Esophagus muscularis mucosa (tissue), 4 donors: ENCODE results near the gene NDUFB7. TPM values are rescaled to one million over a fixed set of nuclear protein-coding genes. Genes with fewer than 3 reads are reported as not detected.

Experiments
- DNase-seq: peaks from one replicate; pipeline ENCODE4 v3.0.0-alpha.2; 2017; ENCODE audit errors: extremely low spot score
- H3K27ac ChIP-seq, 4 donors: fragments of 200-600 bp; sonication (generic); replicated peaks in 1 of 4; 1 replicate in 3 of 4; 2 replicates in 1 of 4; pipeline ENCODE4 v1.5.1; 2016 to 2019; ENCODE audit warnings: mild to moderate bottlenecking in 1 of 4
- H3K27me3 ChIP-seq, 4 donors: fragments of 200-600 bp; sonication (generic); one replicate each; pipeline versions ENCODE4 v1.5.1 to v1.6.0; 2016 to 2019
- H3K36me3 ChIP-seq, 4 donors: fragments of 200-600 bp; sonication (generic); one replicate each; pipeline ENCODE4 v1.5.1; 2016 to 2019
- H3K4me1 ChIP-seq, 4 donors: fragments of 200-600 bp; sonication (generic); one replicate each; pipeline ENCODE4 v1.5.1; 2016 to 2019
- H3K4me3 ChIP-seq, 4 donors: fragments of 200-600 bp; sonication (generic); 1 replicate in 2 of 4; 2 replicates in 2 of 4; pipeline ENCODE4 v1.5.1; 2016 to 2019; ENCODE audit warnings: mild to moderate bottlenecking in 4 of 4, moderate library complexity in 1 of 4
- H3K9me3 ChIP-seq, 4 donors: fragments of 200-600 bp; sonication (generic); 1 replicate in 3 of 4; 2 replicates in 1 of 4; pipeline ENCODE4 v1.5.1; 2016 to 2019
- EP300 ChIP-seq: sonication (generic); formaldehyde crosslinking; IDR thresholded peaks from one replicate; pipeline ENCODE4 v1.6.1; 2017; ENCODE audit warnings: antibody characterized with exemption
- POLR2A ChIP-seq: fragments of 450-650 bp; IDR thresholded peaks from one replicate; pipeline ENCODE4 v1.6.1; 2017; ENCODE audit warnings: antibody characterized with exemption, moderate library complexity, mild to moderate bottlenecking, low read depth
- POLR2AphosphoS5 ChIP-seq, 2 donors: sonication (generic); formaldehyde crosslinking; IDR thresholded peaks; one replicate each; pipeline ENCODE4 v1.6.1; 2017; ENCODE audit warnings: antibody characterized with exemption in 2 of 2
- WGBS: methylation state at CpG from one replicate; pipeline ENCODE4 v1.1.5; 2018; 5-methylcytosine and 5-hydroxymethylcytosine counted together
- intact Hi-C: fragments of 100-400 bp; cut with DNase I; formaldehyde crosslinking; loops from one replicate; pipeline ENCODE4 v1.15.1; 2023
- total RNA-seq, 4 donors: library from RNA; depleted of rRNA; stranded (reverse); fragments of >200 nt; gene quantifications; one replicate each; pipeline versions ENCODE4 v1.1.0 to v1.2.1, GENCODE V29; 2016
- TF ChIP-seq, protein P1 (sequence below), 3 experiments: fragments of 200-600 bp in 2 of 3; fragments of 450-650 bp in 1 of 3; sonication (generic) in 2 of 3; IDR thresholded peaks; one replicate each; pipeline ENCODE4 v1.5.1; 2017 to 2019; ENCODE audit warnings: antibody characterized with exemption in 3 of 3, mild to moderate bottlenecking in 2 of 3, moderate library complexity in 1 of 3

The NDUFB7 gene
- total RNA-seq, 4 donors from 2014 or later = 297 to 522 (median 319) TPM

DNA sequence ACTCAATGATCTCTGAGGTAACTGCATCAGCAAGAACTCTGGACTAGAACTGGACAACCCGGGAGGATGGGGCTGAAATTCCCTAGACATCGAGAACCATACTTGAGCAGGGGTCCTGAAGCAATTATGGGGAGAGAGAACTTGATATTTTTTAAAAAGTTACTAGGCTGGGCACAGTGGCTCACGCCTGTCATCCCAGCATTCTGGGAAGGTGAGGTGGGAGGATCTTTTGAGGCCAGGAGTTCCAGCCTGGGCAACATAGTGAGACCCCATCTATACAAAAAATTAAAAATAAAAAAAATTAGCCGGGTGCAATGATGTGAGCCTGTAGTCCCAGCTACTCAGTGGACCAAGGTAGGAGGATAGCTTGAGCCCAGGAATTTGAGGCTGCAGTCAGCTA is 51.3 kb downstream of the NDUFB7 start:
- TF ChIP-seq POLR2A (no peak), POLR2AphosphoS5 (IDR thresholded peaks at IDR 0.05) (no peak), EP300 (no peak)
- TF ChIP-seq, protein P1, sequence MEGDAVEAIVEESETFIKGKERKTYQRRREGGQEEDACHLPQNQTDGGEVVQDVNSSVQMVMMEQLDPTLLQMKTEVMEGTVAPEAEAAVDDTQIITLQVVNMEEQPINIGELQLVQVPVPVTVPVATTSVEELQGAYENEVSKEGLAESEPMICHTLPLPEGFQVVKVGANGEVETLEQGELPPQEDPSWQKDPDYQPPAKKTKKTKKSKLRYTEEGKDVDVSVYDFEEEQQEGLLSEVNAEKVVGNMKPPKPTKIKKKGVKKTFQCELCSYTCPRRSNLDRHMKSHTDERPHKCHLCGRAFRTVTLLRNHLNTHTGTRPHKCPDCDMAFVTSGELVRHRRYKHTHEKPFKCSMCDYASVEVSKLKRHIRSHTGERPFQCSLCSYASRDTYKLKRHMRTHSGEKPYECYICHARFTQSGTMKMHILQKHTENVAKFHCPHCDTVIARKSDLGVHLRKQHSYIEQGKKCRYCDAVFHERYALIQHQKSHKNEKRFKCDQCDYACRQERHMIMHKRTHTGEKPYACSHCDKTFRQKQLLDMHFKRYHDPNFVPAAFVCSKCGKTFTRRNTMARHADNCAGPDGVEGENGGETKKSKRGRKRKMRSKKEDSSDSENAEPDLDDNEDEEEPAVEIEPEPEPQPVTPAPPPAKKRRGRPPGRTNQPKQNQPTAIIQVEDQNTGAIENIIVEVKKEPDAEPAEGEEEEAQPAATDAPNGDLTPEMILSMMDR (IDR thresholded peaks at IDR 0.05) = no peak
- 93% methylated on average over 4 of the region's 4 CpGs for WGBS
- intact Hi-C loops = no loop called here
- Histone ChIP-seq H3K9me3 (no peaks in the 10 kb centered on the region), H3K27me3 (peaks cover 0 to 3% (median 0%) of the 10 kb centered on the region in 4 donors), H3K27ac (no peak overlapping the region), H3K4me1 (peaks cover 21 to 32% (median 29%) of the 10 kb centered on the region in 4 donors), H3K36me3 (peaks cover 11 to 14% (median 12%) of the 10 kb centered on the region in 4 donors), H3K4me3 (no peak overlapping the region)
- DNase-seq = no peak

GRCh38 chr19:14519860-14520407 is 51.9 kb downstream of the NDUFB7 start:
- peaks cover 27 to 38% (median 36%) of the 10 kb centered on the region in 4 donors for H3K4me1 ChIP-seq
- peaks cover 0 to 3% (median 0%) of the 10 kb centered on the region in 4 donors for H3K27me3 ChIP-seq
- H3K36me3 ChIP-seq = peaks cover 17 to 20% (median 18%) of the 10 kb centered on the region in 4 donors
- H3K4me3 ChIP-seq = no peak overlapping the region
- no peaks in the 10 kb centered on the region for H3K9me3 ChIP-seq
- peak overlapping the region; percentile 99 to 100 (median 100) for H3K27ac ChIP-seq
- 88% methylated on average over 1 of the region's 2 CpGs for WGBS
- TF ChIP-seq EP300 (no peak), POLR2AphosphoS5 (IDR thresholded peaks at IDR 0.05) (no peak), POLR2A (no peak)
- TF ChIP-seq, protein P1 (IDR thresholded peaks at IDR 0.05) = no peak
- no peak for DNase-seq
- intact Hi-C loops = no loop called here

- intact Hi-C loops = no loop called here
- TF ChIP-seq POLR2AphosphoS5 (IDR thresholded peaks at IDR 0.05) = no peak
- TF ChIP-seq POLR2A = no peak
- no peak for TF ChIP-seq EP300
- H3K36me3 ChIP-seq = peaks cover 22 to 26% (median 24%) of the 10 kb centered on the region in 4 donors
- DNase-seq = no peak
- H3K4me1 ChIP-seq = peaks cover 33 to 43% (median 41%) of the 10 kb centered on the region in 4 donors
- peaks cover 0 to 3% (median 0%) of the 10 kb centered on the region in 4 donors for H3K27me3 ChIP-seq
- H3K9me3 ChIP-seq = no peaks in the 10 kb centered on the region
- peak overlapping the region in 3 of 4 donors; percentile 97 to 100 (median 98) for H3K4me3 ChIP-seq
- H3K27ac ChIP-seq = peak overlapping the region; percentile 99 to 100 (median 100)
- WGBS = 86% methylated on average over 22 of the region's 22 CpGs
Measured at GRCh38 chr19:14519245-14519859, 52.5 kb downstream of the NDUFB7 start.

- WGBS = 0% methylated on average over 17 of the region's 82 CpGs
- TF ChIP-seq POLR2A (peak; percentile 97), EP300 (no peak), POLR2AphosphoS5 (IDR thresholded peaks at IDR 0.05) (peak; percentile 91 to 99)
- TF ChIP-seq, protein P1 (IDR thresholded peaks at IDR 0.05) = peak in 1 of 3 experiments; percentile 5
- peaks cover 0 to 3% (median 0%) of the 10 kb centered on the region in 4 donors for H3K27me3 ChIP-seq
- H3K4me3 ChIP-seq = peak within 1 kb of the TSS; percentile 80 to 100 (median 98)
- H3K27ac ChIP-seq = peak within 1 kb of the TSS; percentile 99 to 100 (median 100)
- DNase-seq = no peak
- peaks cover 28 to 40% (median 33%) of the 10 kb centered on the region in 4 donors for H3K36me3 ChIP-seq
- no peaks in the 10 kb centered on the region for H3K9me3 ChIP-seq
- intact Hi-C loops = no loop called here
- H3K4me1 ChIP-seq = peaks cover 36 to 50% (median 48%) of the 10 kb centered on the region in 4 donors
Measured at GRCh38 chr19:14517840-14518505, 53.9 kb downstream of the NDUFB7 start, which contains the start of gene DNAJB1. Gene DNAJB1 (minus strand): TSS chr19:14518397. CDS start chr19:14518349, 48 bp downstream.

DNA sequence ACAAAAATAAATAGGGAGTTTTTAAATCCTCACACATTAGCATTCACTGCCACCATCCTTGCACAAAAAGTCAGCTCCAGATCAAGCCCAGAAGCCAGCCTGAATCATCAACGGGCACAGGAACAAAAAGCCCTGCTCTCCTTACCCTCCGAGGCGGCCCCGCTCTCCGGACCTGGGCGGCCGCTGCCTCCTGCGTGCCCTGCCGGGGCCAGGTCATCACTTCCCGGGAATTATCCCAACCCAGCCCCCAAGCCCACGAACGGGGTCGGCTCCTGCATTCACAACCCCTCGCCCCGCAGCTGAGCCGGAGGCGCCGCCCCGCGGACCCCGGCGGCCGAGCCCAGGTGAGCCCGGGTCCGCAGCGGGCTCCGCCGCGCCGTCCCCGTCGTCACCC is 54.4 kb downstream of the NDUFB7 start:
- WGBS = 3% methylated on average over 5 of the region's 32 CpGs
- TF ChIP-seq POLR2AphosphoS5 (IDR thresholded peaks at IDR 0.05) (no peak), EP300 (no peak), POLR2A (no peak)
- TF ChIP-seq, protein P1 (IDR thresholded peaks at IDR 0.05) = no peak
- intact Hi-C loops = no loop called here
- Histone ChIP-seq H3K4me1 (peaks cover 36 to 50% (median 48%) of the 10 kb centered on the region in 4 donors), H3K4me3 (peak overlapping the region; percentile 80 to 100 (median 98)), H3K27me3 (peaks cover 0 to 3% (median 0%) of the 10 kb centered on the region in 4 donors), H3K36me3 (peaks cover 28 to 42% (median 33%) of the 10 kb centered on the region in 4 donors), H3K9me3 (no peaks in the 10 kb centered on the region), H3K27ac (peak overlapping the region; percentile 99 to 100 (median 100))
- DNase-seq = no peak
